GM23338 (cell line): ENCODE data around the gene ARL4D. TPM values are rescaled to one million over a fixed set of nuclear protein-coding genes. Genes with fewer than 3 reads are reported as not detected.

Source experiments
- CREB1 ChIP-seq: fragments of 250-450 bp; sonication (Bioruptor Pico); IDR thresholded peaks from 2 replicates; pipeline ENCODE4 v1.5.0; 2020; ENCODE audit warnings: low read depth, mild to moderate bottlenecking, moderate library complexity
- EZH2phosphoT487 ChIP-seq: fragments of 200-600 bp; sonication (generic); IDR thresholded peaks from one replicate; pipeline ENCODE4 v1.8.1; 2018; ENCODE audit warnings: antibody characterized with exemption; ENCODE audit not compliant: unreplicated experiment
- NANOG ChIP-seq: IDR thresholded peaks from 2 replicates; pipeline ENCODE4 v1.6.1; 2016; ENCODE audit warnings: antibody characterized with exemption, borderline replicate concordance
- REST ChIP-seq: IDR thresholded peaks from one replicate; pipeline ENCODE4 v1.6.1; 2018; ENCODE audit warnings: antibody characterized with exemption; ENCODE audit not compliant: unreplicated experiment
- ZNF462 ChIP-seq: fragments of 250-450 bp; sonication (Bioruptor Pico); IDR thresholded peaks from 2 replicates; pipeline ENCODE4 v1.5.0; 2020; ENCODE audit warnings: mild to moderate bottlenecking, moderate library complexity
- polyA plus RNA-seq: library from polyadenylated mRNA; unstranded; fragments of >200 nt; fragmentation: Nextera tagmentation; extraction: Ambion mirVana; gene quantifications from 2 replicates; pipeline ENCODE4 v1.2.1, GENCODE V29; 2016
- total RNA-seq: library from RNA; depleted of rRNA; stranded (reverse); fragments of >200 nt; shearing (Covaris generic); gene quantifications from 2 replicates; pipeline ENCODE4 v1.2.3, GENCODE V29; 2014
- TF ChIP-seq, protein P1 (sequence below), 2 experiments: fragments of 200-600 bp in 1 of 2; sonication (generic) in 1 of 2; conservative IDR thresholded peaks; 2 replicates each; pipeline versions ENCODE4 v1.5.1 to v1.6.1; 2016 to 2017; ENCODE audit warnings: antibody characterized with exemption in 2 of 2, low read depth in 2 of 2, mild to moderate bottlenecking in 2 of 2, moderate library complexity in 1 of 2
- TF ChIP-seq, protein P2 (sequence below): IDR thresholded peaks from 2 replicates; pipeline ENCODE4 v1.6.1; 2016; ENCODE audit warnings: antibody characterized with exemption

ARL4D gene
- total and polyA plus RNA-seq, 2 experiments from 2014 or later = 8.7 to 9.5 TPM

- no peak for TF ChIP-seq ZNF462 (CRISPR knock-in tag)
- no peak for TF ChIP-seq CREB1
- TF ChIP-seq, protein P1, sequence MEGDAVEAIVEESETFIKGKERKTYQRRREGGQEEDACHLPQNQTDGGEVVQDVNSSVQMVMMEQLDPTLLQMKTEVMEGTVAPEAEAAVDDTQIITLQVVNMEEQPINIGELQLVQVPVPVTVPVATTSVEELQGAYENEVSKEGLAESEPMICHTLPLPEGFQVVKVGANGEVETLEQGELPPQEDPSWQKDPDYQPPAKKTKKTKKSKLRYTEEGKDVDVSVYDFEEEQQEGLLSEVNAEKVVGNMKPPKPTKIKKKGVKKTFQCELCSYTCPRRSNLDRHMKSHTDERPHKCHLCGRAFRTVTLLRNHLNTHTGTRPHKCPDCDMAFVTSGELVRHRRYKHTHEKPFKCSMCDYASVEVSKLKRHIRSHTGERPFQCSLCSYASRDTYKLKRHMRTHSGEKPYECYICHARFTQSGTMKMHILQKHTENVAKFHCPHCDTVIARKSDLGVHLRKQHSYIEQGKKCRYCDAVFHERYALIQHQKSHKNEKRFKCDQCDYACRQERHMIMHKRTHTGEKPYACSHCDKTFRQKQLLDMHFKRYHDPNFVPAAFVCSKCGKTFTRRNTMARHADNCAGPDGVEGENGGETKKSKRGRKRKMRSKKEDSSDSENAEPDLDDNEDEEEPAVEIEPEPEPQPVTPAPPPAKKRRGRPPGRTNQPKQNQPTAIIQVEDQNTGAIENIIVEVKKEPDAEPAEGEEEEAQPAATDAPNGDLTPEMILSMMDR (conservative IDR thresholded peaks at IDR 0.05; ENCODE audit: low read depth in 2 of 2) = no peak
- TF ChIP-seq NANOG = no peak
- TF ChIP-seq, protein P2, sequence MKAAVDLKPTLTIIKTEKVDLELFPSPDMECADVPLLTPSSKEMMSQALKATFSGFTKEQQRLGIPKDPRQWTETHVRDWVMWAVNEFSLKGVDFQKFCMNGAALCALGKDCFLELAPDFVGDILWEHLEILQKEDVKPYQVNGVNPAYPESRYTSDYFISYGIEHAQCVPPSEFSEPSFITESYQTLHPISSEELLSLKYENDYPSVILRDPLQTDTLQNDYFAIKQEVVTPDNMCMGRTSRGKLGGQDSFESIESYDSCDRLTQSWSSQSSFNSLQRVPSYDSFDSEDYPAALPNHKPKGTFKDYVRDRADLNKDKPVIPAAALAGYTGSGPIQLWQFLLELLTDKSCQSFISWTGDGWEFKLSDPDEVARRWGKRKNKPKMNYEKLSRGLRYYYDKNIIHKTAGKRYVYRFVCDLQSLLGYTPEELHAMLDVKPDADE = no peak
- no peak for TF ChIP-seq REST
- no peak for TF ChIP-seq EZH2phosphoT487
These were observed 31.7 kb upstream of the ARL4D start (continued) for GRCh38 chr17:43366891-43367736.
